ENCODE data around the gene SIRPB2. TPM values are rescaled to one million over a fixed set of nuclear protein-coding genes. Genes with fewer than 3 reads are reported as not detected.

Gene SIRPB2
- total RNA-seq, 1 donor from 2014 or later, result 8.6 TPM

DNA sequence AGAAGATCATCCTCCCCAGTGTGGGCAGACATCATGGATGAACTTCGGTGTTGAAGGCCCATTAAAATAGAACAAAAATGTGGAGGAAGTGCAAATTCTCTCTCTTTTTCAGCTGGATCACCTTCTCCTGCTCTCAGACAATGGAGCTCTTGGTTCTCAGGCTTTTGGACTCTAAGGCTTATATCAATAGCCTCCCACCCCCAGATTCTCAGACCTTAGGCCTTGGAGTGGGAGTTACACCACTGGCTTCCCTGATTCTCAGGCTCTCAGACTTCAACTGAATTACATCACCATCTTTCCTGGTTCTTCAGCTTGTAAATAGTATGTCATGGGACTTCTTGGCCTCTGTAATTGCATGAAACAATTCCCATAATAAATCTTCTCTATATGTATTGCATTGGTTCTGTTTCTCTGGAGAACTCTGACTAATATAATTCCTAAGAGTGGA, 61.2 kb downstream of the SIRPB2 start:
- Histone ChIP-seq H3K4me3 (no peak overlapping the region), H3K9me3 (no peaks in the 10 kb centered on the region), H3K27ac (no peak overlapping the region), H3K27me3 (no peaks in the 10 kb centered on the region), H3K4me1 (no peaks in the 10 kb centered on the region), H3K36me3 (peaks cover 0 to 4% of the 10 kb centered on the region in 2 donors)
- intact Hi-C loops (cut with DNase I), result no loop called here
- DNase-seq (ENCODE audit: low spot score in 2 of 2), result no peak
- TF ChIP-seq CTCF (IDR thresholded peaks at IDR 0.05), result no peak

DNA sequence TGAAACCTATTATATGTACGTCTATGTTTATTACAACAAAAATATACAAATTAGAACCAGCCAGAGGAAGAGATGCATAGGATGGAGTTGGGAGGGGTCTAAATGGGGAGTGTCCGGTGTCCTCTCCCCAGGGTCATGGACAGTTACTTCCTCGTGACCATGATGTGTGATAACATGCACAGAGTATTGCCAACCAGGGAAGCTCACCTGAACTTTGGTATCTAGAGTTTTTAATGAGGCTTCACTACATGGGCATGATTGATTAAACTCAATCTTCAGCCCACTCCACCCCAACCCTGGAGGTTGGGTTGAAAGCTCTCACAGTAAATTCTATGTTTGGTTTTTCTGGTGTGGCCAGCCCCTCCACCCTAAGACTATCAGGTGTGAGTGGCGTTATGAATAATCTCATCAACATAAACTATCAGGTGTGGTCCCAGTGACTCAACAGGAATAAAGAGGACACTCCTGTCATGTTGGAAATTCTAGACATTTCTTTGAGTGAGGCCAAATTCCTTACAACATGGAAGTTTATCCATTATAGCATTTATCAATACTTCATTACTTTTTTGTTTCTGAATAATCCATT, 62.0 kb downstream of the SIRPB2 start:
- Histone ChIP-seq H3K9me3 (no peaks in the 10 kb centered on the region), H3K27me3 (no peaks in the 10 kb centered on the region), H3K36me3 (no peaks in the 10 kb centered on the region), H3K27ac (no peak overlapping the region), H3K4me3 (no peak overlapping the region), H3K4me1 (no peaks in the 10 kb centered on the region)
- no peak for TF ChIP-seq CTCF (IDR thresholded peaks at IDR 0.05)
- intact Hi-C loops (cut with DNase I), result loop anchor here (2.0 kb wide), 1 partner anchor 124 kb away; no protein-coding TSS in a partner anchor
- DNase-seq (ENCODE audit: low spot score in 2 of 2), result no peak

DNA sequence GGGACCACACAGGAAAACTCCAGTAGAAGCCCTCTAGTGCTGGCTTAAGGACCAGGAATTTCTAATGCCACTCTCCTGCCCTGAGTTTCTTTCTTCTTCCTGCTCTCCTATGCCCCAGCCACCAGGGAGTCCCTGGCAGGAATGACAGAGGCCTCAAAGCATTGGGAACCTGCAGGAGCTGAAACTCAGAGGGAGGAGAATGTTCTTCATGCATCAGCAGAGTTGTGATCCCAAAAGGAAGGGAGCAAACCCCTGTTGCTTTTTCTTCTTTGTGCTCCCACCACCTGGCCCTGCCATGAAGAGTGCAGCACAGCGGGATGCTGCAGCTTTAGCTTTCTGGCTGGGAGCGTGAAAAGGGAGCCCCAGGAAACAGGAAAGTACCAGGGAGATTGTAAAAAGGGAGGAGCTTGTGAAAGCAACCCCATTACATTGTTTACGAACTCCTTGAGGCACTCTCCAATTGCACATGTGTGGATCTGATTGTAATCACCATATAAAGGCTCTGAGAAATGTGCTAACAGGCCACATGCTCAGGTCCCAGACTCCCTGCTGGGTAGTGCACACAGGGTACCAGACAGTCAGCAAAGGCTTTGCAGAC, 63.7 kb downstream of the SIRPB2 start:
- Histone ChIP-seq H3K27me3 (no peaks in the 10 kb centered on the region), H3K36me3 (no peaks in the 10 kb centered on the region), H3K4me1 (no peaks in the 10 kb centered on the region), H3K27ac (no peak overlapping the region), H3K4me3 (no peak overlapping the region), H3K9me3 (no peaks in the 10 kb centered on the region)
- TF ChIP-seq CTCF (IDR thresholded peaks at IDR 0.05), result no peak
- intact Hi-C loops (cut with DNase I), result loop anchor here (2.0 kb wide), 1 partner anchor 123 kb away; no protein-coding TSS in a partner anchor
- no peak for DNase-seq (ENCODE audit: low spot score in 2 of 2)

DNA sequence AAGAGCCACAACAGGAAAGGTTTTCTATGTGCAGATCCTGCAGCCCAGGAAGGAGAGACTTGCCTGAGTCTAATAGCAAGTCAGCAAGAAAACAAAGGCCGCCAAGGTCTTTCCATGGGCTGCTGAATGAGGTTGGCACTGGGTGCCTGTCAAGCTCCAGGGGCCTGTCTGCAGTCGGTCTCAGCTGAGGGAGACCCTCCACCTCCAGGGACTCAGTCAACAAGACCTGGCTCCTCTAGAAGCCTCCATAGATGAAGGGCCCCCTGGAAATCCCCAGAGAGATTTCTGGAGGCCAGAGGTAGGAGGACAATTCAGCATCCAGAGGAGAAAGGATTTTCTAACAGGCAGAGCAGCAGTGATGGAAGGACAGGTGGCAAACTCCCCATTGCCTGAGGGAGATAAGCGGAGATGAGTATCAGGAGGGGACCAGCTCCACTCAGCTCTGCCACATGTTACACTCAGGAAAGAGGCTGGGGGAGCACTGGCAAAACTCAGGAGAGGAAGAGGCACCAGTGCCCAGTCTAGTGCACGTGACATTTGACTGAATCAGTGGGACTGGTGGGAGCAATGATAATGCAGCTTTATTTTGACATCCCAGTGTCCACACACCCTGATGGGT, 64.9 kb downstream of the SIRPB2 start:
- Histone ChIP-seq H3K4me1 (no peaks in the 10 kb centered on the region), H3K9me3 (no peaks in the 10 kb centered on the region), H3K4me3 (no peak overlapping the region), H3K36me3 (no peaks in the 10 kb centered on the region), H3K27ac (no peak overlapping the region), H3K27me3 (no peaks in the 10 kb centered on the region)
- intact Hi-C loops (cut with DNase I), result no loop called here
- no peak for DNase-seq (ENCODE audit: low spot score in 2 of 2)
- no peak for TF ChIP-seq CTCF (IDR thresholded peaks at IDR 0.05)

Other genes starting within 250 kb of the SIRPB2 start
- 10.4 TPM for gene SNPH, start 225.1 kb downstream of the SIRPB2 start, total RNA-seq
- not detected for gene SDCBP2, start 162.3 kb downstream of the SIRPB2 start, total RNA-seq
- 202 TPM for gene FKBP1A, start 98.4 kb downstream of the SIRPB2 start, total RNA-seq
- gene NSFL1C, start 24.6 kb downstream of the SIRPB2 start, total RNA-seq, result 58.5 TPM
- gene SIRPD, start 66.3 kb upstream of the SIRPB2 start, total RNA-seq, result not detected
- 0.43 TPM for gene SIRPB1, start 128.6 kb upstream of the SIRPB2 start, total RNA-seq
- gene SIRPG, start 166.4 kb upstream of the SIRPB2 start, total RNA-seq, result not detected